ENCODE data around the gene CLDN16.

Gene CLDN16

GRCh38 chr3:190444006-190444405, 56.0 kb downstream of the CLDN16 start:
- no peak for DNase-seq

- no peak for DNase-seq
Measured at GRCh38 chr3:190444576-190445145, 56.7 kb downstream of the CLDN16 start.

GRCh38 chr3:190446573-190447279, 58.8 kb downstream of the CLDN16 start:
- no peak for DNase-seq

- no peak for DNase-seq
Measured at GRCh38 chr3:190448256-190448655, 60.3 kb downstream of the CLDN16 start.

GRCh38 chr3:190449801-190450200, 61.8 kb downstream of the CLDN16 start, which contains the start of gene TMEM207:
TMEM207 (minus strand) TSS chr3:190449901; CDS start chr3:190449809, 92 bp downstream.
- DNase-seq = no peak

GRCh38 chr3:190455828-190456227, 67.9 kb downstream of the CLDN16 start:
- DNase-seq = no peak

- no peak for DNase-seq
Measured at GRCh38 chr3:190456770-190457169, 68.8 kb downstream of the CLDN16 start.

GRCh38 chr3:190458040-190458439, 70.1 kb downstream of the CLDN16 start:
- no peak for DNase-seq
